Osteoblast (primary cell): Measurements from ENCODE around the gene EHD1. TPM values are rescaled to one million over a fixed set of nuclear protein-coding genes. Genes with fewer than 3 reads are reported as not detected.

Source experiments
- DNase-seq: peaks from one replicate; pipeline ENCODE4 v3.0.0; 2011; ENCODE audit warnings: low spot score, mixed read lengths; ENCODE audit not compliant: insufficient read length; ENCODE audit errors: missing footprints
- H2AFZ ChIP-seq: 2 replicates; pipeline ENCODE4 v1.6.0; 2011; ENCODE audit warnings: mild to moderate bottlenecking, low read length
- H3K27ac ChIP-seq: 2 replicates; pipeline ENCODE4 v1.5.1; 2011; ENCODE audit warnings: mild to moderate bottlenecking, low read depth, low read length, moderate library complexity
- H3K27me3 ChIP-seq: 2 replicates; pipeline ENCODE4 v1.6.0; 2012; ENCODE audit warnings: mild to moderate bottlenecking, control low read depth, inconsistent platforms, low read length, moderate library complexity; ENCODE audit not compliant: insufficient read depth
- H3K36me3 ChIP-seq: 2 replicates; pipeline ENCODE4 v1.5.1; 2011; ENCODE audit warnings: mild to moderate bottlenecking, low read length, control low read depth, moderate library complexity; ENCODE audit not compliant: insufficient read depth
- H3K4me1 ChIP-seq: 2 replicates; pipeline ENCODE4 v1.5.1; 2011; ENCODE audit warnings: mild to moderate bottlenecking, low read length, control low read depth, moderate library complexity; ENCODE audit not compliant: insufficient read depth
- H3K4me2 ChIP-seq: 2 replicates; pipeline ENCODE4 v1.6.0; 2011; ENCODE audit warnings: mild to moderate bottlenecking, low read length; ENCODE audit not compliant: insufficient read depth
- H3K4me3 ChIP-seq: fragments of 200-600 bp; sonication (generic); 3 replicates; pipeline ENCODE4 v1.5.1; 2012; ENCODE audit warnings: mild to moderate bottlenecking, low read length, inconsistent platforms; ENCODE audit not compliant: insufficient read depth
- H3K79me2 ChIP-seq: 2 replicates; pipeline ENCODE4 v1.6.0; 2012; ENCODE audit warnings: mild to moderate bottlenecking, low read length, control low read depth, inconsistent platforms; ENCODE audit not compliant: insufficient read depth
- H3K9me3 ChIP-seq: 2 replicates; pipeline ENCODE4 v1.5.1; 2011; ENCODE audit warnings: low read depth, low read length, control low read depth
- H4K20me1 ChIP-seq: 2 replicates; pipeline ENCODE4 v1.6.0; 2012; ENCODE audit warnings: mild to moderate bottlenecking, low read length, control low read depth; ENCODE audit not compliant: insufficient read depth
- CTCF ChIP-seq: IDR thresholded peaks from 2 replicates; pipeline ENCODE4 v1.5.1; 2011; ENCODE audit warnings: mild to moderate bottlenecking, low read depth, low read length, moderate library complexity; ENCODE audit errors: extremely low read depth
- total RNA-seq: library from RNA; depleted of rRNA; stranded (reverse); fragments of >200 nt; gene quantifications from 2 replicates; pipeline ENCODE4 v1.2.3, GENCODE V29; 2012

EHD1 gene
- total RNA-seq, 1 donor: 51.4 TPM

GRCh38 chr11:64834723-64835615, 43.5 kb downstream of the EHD1 start:
- H3K9me3 ChIP-seq: no peaks in the 10 kb centered on the region
- H3K36me3 ChIP-seq: no peaks in the 10 kb centered on the region
- H3K79me2 ChIP-seq: no peaks in the 10 kb centered on the region
- H3K27me3 ChIP-seq: no peaks in the 10 kb centered on the region
- no peaks in the 10 kb centered on the region for H3K4me1 ChIP-seq
- peak; percentile 96 for DNase-seq
- H2AFZ ChIP-seq: no peak overlapping the region
- H4K20me1 ChIP-seq: no peaks in the 10 kb centered on the region
- H3K27ac ChIP-seq: no peak overlapping the region
- H3K4me2 ChIP-seq: no peak overlapping the region
- H3K4me3 ChIP-seq: no peak overlapping the region
- no peak for TF ChIP-seq CTCF

- H3K4me2 ChIP-seq: no peak overlapping the region
- no peaks in the 10 kb centered on the region for H3K27me3 ChIP-seq
- TF ChIP-seq CTCF: no peak
- no peak overlapping the region for H3K27ac ChIP-seq
- peak; percentile 81 for DNase-seq
- no peaks in the 10 kb centered on the region for H3K36me3 ChIP-seq
- H3K4me1 ChIP-seq: no peaks in the 10 kb centered on the region
- no peak overlapping the region for H2AFZ ChIP-seq
- H3K4me3 ChIP-seq: no peak overlapping the region
- no peaks in the 10 kb centered on the region for H3K79me2 ChIP-seq
- no peaks in the 10 kb centered on the region for H4K20me1 ChIP-seq
- H3K9me3 ChIP-seq: no peaks in the 10 kb centered on the region
These were observed 44.2 kb downstream of the EHD1 start for GRCh38 chr11:64834031-64834722.

GRCh38 chr11:64833509-64833908, 44.9 kb downstream of the EHD1 start:
- Histone ChIP-seq H3K79me2 (no peaks in the 10 kb centered on the region), H3K4me3 (no peak overlapping the region), H3K4me1 (no peaks in the 10 kb centered on the region), H3K27me3 (no peaks in the 10 kb centered on the region), H3K9me3 (no peaks in the 10 kb centered on the region), H3K36me3 (no peaks in the 10 kb centered on the region), H2AFZ (no peak overlapping the region), H3K27ac (no peak overlapping the region), H3K4me2 (no peak overlapping the region), H4K20me1 (no peaks in the 10 kb centered on the region)
- DNase-seq: no peak
- TF ChIP-seq CTCF: no peak

GRCh38 chr11:64833198-64833502, 45.3 kb downstream of the EHD1 start:
- Histone ChIP-seq H3K4me3 (no peak overlapping the region), H4K20me1 (no peaks in the 10 kb centered on the region), H2AFZ (no peak overlapping the region), H3K36me3 (no peaks in the 10 kb centered on the region), H3K27me3 (no peaks in the 10 kb centered on the region), H3K79me2 (no peaks in the 10 kb centered on the region), H3K9me3 (no peaks in the 10 kb centered on the region), H3K27ac (no peak overlapping the region), H3K4me1 (no peaks in the 10 kb centered on the region), H3K4me2 (no peak overlapping the region)
- no peak for TF ChIP-seq CTCF
- peak; percentile 48 for DNase-seq
